Stromal cell of bone marrow (primary cell): Measurements from ENCODE around the gene CYB5R4.
A peak's percentile ranks its signal among the peaks of the same experiment; 100 is the strongest.
"Not testable (repeated sequence)": the region's sequence is repeated elsewhere in the genome, so short reads cannot be mapped to it uniquely, and the experiment has no call there.

Experiments used
- DNase-seq: peaks from one replicate; pipeline ENCODE4 v3.0.0-alpha.2; 2012; ENCODE audit warnings: low read depth

CYB5R4 gene

GRCh38 chr6:83862776-83863471 is 3.4 kb downstream of the CYB5R4 start:
- DNase-seq: no peak

- DNase-seq: no peak
These were observed 7.6 kb downstream of the CYB5R4 start for GRCh38 chr6:83867043-83867442.

DNA sequence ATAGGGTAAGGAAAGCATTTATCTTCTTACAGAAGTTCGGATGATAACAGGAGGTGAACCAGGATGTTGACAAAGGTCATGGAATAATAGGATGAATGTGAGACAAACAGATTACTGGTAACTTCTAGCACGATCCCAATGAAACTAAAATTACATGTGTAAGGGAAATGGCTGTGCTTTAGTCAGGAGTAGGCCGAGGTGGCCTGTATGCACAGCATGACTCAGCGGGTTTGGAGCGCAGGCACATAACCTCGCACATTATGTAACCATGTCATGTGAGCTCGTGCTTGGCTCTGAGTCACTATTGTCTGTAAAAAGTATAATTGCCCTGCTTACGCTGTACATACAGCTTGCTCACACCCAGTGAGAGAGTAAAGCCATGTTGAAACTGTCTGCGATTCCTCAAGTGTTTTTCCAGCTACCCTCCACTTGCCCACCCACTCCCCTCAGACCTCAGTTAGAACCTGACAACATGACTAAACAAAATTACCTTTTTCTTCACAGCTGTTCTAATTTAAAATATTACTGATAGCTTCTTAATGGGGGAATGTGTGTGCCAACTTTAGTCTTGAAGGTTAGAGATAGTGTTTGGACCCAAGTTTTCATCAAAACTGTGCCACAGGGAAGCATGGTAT is 8.2 kb downstream of the CYB5R4 start:
- peak; percentile 89 for DNase-seq

DNA sequence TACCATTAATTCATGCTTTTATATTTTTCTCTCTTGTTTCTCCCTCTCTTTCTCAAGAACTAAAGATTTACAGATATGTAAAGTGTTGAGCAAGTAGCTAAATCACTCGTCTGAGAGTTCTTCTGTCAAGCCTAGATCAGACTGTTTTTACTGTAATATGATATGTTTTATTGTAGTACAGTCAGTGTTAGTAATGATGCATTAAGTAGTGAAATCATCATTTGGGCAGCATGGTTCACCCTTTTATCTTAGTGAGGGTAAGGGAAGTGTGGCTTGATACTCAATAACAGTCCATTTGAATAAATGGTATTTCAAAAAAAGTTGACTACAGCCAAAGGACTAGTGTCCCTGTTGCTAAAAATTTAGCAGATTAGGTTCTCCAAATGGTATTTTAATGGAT is 9.2 kb downstream of the CYB5R4 start:
- DNase-seq: peak; percentile 75

DNA sequence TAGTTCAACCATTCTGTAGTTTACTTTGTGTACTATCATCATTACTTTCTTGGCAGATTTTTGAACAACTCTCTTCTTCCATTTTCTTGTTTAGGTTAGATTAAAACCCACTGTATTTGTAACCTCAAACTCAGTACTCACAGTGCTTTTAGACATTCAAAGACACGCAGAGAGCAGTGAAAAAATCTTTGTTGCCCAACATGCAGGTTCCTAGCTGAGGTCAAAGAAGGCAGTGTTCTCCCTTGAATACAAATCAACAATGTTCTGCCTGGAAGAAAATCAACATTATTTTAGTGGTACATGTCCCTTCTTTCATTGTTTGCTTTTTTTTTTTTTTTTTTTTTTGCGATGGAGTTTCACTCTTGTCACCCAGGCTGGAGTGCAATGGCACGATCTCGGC is 11.2 kb downstream of the CYB5R4 start:
- DNase-seq: no peak

DNA sequence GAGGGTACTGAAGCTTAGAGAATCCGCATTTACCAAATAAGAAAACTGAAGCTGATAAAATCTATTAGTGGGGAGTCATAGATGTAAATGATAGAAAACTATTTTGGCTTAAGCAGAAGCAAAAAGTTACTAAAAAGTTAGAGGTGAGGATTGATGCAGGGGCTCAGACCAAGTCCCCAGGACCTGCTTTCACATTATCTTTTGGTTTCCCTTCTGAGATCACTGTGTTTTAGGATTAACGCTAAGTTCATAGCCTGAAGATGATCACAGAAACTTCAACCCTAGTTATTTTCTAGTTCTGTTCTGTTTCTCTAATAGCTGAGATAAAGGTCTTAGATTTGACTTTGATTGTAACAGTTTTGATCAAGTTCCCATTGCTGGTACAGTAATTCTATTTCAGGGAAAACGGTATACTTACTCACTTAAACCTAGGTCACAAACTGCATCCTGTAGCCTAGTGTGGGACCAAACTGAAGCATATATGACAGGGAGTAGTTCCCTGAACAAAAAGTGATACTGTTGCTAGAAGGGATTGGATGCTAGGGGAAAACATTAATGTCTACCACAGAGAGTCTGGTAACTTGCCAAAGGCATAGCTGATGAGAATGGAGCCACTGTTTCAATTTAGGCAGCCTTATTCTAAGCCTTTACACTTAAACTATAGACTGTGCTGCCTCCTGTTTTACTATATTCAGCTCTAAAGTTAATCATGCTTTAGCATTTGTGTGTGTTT is 13.1 kb downstream of the CYB5R4 start:
- DNase-seq: no peak

DNA sequence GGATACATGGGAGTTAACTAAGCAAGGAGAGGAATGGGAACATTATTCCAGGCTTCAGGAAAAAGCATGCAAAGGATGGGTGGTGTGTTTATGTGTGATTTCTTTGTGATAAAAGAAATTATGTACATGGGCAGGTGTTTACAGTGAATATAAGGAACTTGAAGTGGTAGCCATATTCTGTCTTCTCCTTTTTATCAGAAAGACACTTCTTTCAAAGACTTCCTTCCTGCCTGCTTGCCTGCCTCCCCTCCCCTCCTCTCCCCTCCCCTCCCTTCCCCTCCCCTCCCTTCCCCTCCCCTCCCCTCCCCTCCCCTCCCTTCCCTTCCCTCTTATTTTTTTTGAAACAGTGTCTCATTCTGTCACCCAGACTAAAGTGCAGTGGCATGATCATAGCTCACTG is 14.4 kb downstream of the CYB5R4 start:
- no peak for DNase-seq

DNA sequence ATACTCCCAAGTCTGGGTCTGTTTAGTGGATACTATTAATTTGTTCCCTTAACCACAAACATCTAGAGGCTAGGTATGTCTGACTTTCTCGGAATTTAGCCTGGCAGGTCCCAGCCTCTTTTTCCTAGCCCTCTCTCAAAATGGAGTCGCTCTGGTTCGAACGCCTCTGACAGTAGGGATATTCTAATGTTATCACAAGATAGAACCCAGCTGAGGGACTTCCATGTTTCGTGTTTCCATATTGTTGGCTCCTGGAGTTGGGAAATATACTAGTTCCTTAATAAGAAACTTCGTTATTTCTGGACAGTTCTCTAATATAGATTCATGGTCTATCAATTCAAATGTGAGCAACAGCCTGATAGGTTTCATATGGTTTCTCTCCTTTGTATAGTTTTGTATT is 16.4 kb downstream of the CYB5R4 start:
- no peak for DNase-seq

DNA sequence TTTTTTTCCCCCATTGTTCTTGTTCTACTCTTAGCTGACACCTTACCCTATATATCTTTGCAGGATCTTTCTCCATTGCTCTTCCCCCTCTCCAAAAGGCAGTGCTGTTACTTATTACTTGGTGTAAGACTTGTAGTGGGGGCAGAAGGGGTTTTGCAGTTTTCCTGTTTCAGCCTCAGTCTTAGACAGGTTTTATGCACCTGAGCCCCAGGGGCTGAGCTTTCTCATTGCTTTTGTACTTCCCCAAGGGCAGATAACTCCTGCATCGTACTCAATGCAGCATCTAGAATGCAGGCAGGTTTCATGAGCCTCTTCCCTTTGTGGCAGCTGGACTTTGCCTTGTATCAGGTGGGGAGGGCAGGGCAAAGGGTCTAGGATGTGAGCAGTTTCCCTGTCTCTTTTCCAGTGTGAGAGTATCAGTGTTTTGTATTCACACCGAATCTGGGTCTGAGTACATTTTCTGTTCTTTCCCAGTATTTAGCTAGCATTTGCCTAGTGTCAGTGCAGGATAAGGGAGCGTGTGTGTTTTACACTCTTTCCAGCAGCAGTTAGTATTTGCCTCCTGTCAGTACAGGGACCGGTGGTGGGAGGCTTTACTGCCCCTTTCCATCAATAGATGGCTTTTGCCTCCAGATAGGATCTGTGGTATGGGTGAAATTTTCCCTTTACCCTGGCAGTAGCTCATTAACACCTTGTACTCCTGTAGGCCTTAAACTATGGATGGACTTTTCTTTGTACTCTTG is 19.6 kb downstream of the CYB5R4 start:
- no peak for DNase-seq

- DNase-seq: no peak
These were observed 20.3 kb downstream of the CYB5R4 start for GRCh38 chr6:83879746-83880145.

DNA sequence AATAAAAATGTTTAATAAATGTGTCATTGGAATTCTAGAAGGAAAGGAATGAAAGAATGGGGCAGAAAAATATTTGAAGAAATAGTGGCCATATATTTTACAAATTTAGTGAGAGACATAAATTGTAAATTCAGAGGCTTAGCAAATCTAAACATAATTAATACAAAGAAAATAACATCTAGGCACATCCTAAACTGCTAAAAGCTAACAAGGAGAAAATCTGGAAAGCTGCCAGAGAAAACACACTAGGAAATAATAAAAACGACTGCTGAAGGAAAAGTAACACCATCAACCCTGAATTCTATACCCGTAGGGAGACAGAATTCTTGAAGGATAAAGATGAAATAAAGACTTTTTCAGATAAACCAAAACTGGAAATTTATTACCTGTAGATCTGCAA is 23.8 kb downstream of the CYB5R4 start:
- no peak for DNase-seq

- DNase-seq: peak; percentile 25
These were observed 25.0 kb downstream of the CYB5R4 start for GRCh38 chr6:83884523-83884922.

- DNase-seq: no peak
These were observed 26.5 kb downstream of the CYB5R4 start for GRCh38 chr6:83885984-83886383.

DNA sequence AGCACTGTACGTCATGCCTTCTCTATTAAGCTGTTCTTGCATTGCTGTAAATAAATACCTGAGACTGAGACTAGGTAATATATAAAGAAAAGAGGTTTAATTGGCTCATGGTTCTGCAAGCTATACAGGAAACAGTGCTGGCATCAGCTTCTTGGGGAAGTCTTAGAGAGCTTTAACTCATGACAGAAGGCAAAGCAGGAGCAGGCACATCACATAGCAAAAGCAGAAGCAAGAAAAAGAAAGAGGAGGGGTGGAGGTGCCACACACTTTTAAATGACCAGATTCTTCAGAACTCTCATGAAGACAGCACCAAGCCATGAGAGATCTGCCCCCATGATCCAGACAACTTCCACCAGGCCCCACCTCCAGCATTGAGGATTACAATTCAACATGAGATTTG is 30.1 kb downstream of the CYB5R4 start:
- no peak for DNase-seq

- DNase-seq: no peak
These were observed 31.0 kb downstream of the CYB5R4 start for GRCh38 chr6:83890520-83890919.

- no peak for DNase-seq
These were observed 32.1 kb downstream of the CYB5R4 start for GRCh38 chr6:83891586-83891985.

DNA sequence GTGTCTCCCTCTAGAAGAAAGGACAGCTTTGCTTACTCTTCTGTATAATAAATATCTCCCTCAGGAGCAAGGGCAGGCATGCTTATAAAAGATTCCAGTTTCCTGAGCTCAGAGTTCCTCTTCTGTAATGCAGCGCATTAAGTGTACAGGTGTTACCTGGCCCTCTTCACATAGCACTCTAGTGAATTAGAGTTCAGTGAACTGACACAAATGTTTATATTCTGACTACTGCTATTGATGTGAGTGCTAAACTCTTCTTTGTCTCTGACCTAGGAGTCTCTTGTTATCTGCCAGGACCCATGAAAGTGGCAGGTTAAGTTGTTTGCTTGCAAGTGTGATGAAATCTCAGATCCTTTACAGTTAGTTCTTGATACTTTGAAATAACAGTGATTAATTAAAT is 33.5 kb downstream of the CYB5R4 start:
- no peak for DNase-seq

GRCh38 chr6:83897094-83897493 is 37.6 kb downstream of the CYB5R4 start:
- DNase-seq: not testable (repeated sequence)

DNA sequence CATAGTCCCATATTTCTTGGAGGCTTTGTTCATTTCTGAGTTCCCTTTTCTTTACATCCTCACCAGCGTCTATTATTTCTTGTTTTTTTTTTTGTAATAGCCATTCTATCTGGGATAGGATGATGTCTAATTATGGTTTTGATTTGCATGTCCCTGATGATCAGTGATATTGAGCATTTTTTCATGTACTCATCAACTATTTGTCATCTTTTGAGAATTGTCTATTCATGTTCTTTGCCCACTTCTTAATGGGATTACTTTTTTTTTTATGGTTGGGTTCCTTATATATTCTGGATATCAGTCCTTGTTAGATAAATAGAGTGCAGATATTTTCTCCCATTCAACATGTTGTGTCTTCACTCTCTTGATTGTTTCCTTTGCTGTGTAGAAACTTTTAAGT is 42.1 kb downstream of the CYB5R4 start:
- no peak for DNase-seq

DNA sequence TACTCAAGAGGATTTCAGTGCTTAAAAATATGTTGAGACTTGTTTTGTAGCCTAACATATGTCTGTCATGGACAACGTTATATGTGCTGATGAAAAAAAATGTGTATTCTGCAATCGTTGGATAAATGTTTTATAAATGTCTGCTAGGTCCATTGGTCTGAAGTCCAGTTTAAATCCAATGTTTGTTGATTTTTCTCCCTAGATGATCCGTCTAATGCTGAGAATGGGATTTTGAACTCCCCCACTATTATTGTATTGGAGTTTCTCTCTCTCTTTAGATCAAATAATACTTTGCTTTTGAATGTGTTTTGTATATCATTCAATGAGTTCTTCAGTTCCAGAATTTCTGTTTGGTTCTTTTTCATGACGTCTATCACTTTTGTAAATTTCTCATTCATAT is 44.9 kb downstream of the CYB5R4 start:
- no peak for DNase-seq

GRCh38 chr6:83905648-83906047 is 46.2 kb downstream of the CYB5R4 start:
- no peak for DNase-seq

DNA sequence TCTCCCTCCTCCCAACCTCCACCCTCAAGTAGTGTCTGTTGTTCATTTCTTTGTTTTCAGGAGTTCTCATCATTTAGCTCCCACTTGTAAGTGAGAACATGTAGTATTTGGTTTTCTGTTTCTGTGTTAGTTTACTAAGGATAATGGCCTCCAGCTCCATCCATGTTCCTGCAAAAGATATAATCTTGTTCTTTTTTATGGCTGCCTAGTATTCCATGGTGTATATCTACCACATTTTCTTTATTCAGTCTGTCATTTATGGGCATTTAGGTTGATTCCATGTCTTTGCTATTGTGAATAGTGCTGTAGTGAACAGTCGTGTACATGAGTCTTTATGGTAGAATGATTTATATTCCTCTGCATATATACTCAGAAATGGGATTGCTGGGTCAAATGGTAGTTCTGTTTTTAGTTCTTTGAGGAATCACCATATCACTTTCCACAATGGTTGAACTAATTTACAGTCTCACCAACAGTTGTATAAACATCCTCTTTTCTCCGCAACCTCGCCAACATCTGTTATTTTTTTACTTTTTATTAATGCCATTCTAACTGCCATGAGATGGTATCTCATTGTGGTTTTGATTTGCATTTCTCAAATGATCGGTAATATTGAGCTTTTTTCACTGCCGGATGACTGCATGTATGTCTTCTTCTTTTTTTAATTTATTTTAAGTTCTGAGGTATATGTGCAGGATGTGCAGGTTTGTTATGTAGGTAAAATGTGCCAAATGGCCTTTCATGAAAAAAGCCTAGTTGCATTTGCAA is 48.3 kb downstream of the CYB5R4 start:
- not testable (repeated sequence) for DNase-seq
